AG04450 (cell line): Measurements from ENCODE around the gene EXOC2. TPM values are rescaled to one million over a fixed set of nuclear protein-coding genes. Genes with fewer than 3 reads are reported as not detected.

Experiments
- CTCF ChIA-PET: fragments of 300-600, 350-600 bp; formaldehyde crosslinking; extraction: SDS; loops from one replicate; lab custom pipeline; 2022; ENCODE audit warnings: antibody characterized with exemption, inconsistent platforms; lab: Charles Lee
- POLR2A ChIA-PET: fragments of 350-600 bp; formaldehyde crosslinking; extraction: SDS; loops from one replicate; lab custom pipeline; 2021; ENCODE audit warnings: antibody characterized with exemption, inconsistent platforms; lab: Yijun Ruan, JAX
- DNase-seq: peaks from one replicate; pipeline ENCODE4 v3.0.0-alpha.2; 2011; ENCODE audit warnings: low read depth, low spot score
- H3K27ac ChIP-seq: one replicate; pipeline ENCODE4 v1.5.1; 2012; ENCODE audit warnings: low read depth, low read length, control low read depth
- H3K27me3 ChIP-seq: one replicate; pipeline ENCODE4 v1.6.0; 2012; ENCODE audit warnings: low read length; ENCODE audit not compliant: control insufficient read depth, insufficient read depth
- H3K4me3 ChIP-seq: 2 replicates; pipeline ENCODE4 v1.5.1; 2011; ENCODE audit warnings: mild to moderate bottlenecking, low read depth, low read length, control low read depth
- H3K9me3 ChIP-seq: 2 replicates; pipeline ENCODE4 v1.5.1; 2012; ENCODE audit warnings: low read length; ENCODE audit not compliant: control insufficient read depth, insufficient read depth
- CTCF ChIP-seq: IDR thresholded peaks from 2 replicates; pipeline ENCODE4 v1.5.1; 2011; ENCODE audit warnings: low read depth, low read length, control low read depth, inconsistent platforms
- polyA plus RNA-seq: library from polyadenylated mRNA; depleted of rRNA; stranded (reverse); fragments of >200 nt; gene quantifications from 2 replicates; pipeline ENCODE4 v1.2.3, GENCODE V29; 2011

EXOC2 gene
- polyA plus RNA-seq, 1 experiment: 33.4 TPM

DNA sequence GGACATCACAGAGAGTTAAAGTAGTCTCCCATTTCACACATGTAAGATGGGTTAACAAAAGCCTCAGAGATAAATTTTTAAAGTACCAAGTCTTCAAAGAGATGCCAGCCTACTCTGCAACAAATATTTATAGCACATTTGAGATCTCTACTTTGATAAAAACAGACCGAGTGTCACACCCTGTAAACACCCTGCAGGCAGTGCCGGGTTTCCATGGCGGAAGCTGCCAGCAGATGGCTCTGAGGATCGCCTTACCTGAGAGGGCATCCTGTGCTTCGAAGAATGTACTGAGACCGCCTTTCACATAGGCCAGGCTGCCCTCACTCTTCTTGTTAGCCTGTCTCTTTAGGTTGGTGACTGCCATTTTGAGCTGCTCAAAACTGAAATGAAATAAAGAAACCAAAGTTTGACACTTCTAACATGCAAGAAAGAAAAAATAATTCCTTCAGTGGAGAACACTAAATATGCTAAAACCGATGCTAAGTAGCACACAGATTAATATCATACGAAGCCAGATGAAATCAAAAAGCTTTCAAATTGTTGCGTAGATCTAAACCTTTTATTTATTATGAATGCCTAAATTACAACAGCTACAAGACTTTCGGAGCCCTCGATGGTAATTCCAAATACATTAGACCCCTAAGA lies 75.4 kb downstream of the EXOC2 start:
- ChIA-PET CTCF (interaction anchor here (0.6 to 1.7 kb wide), 4 partner anchors 9 to 93 kb away, joined by 4 to 6 read pairs (median 5); no protein-coding TSS in a partner anchor), POLR2A (no interaction called here)
- Histone ChIP-seq H3K27me3 (no peaks in the 10 kb centered on the region), H3K27ac (no peak overlapping the region), H3K4me3 (no peak overlapping the region), H3K9me3 (no peaks in the 10 kb centered on the region)
- DNase-seq: no peak
- no peak for TF ChIP-seq CTCF

DNA sequence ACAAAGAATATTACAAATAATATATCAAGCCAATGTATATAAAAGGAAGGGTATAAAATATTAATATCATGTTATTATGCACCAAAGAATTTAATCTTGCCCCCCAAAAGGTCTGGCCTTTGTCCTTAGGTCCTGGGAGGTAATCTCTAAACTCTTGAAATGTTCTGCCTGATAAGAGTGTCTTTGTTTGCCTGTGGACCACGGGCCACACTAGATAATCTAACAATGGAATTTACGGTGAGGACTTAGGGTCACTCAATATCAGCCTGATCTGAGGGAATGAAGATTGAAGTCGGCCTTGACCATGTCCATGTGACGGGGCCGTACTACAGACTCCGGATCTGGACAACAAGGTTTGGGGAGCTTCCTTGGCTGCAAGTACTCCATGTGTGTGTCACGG lies 79.0 kb downstream of the EXOC2 start:
- Histone ChIP-seq H3K27ac (no peak overlapping the region), H3K9me3 (no peaks in the 10 kb centered on the region), H3K4me3 (no peak overlapping the region), H3K27me3 (no peaks in the 10 kb centered on the region)
- CTCF ChIA-PET: interaction anchor here (1.2 to 1.3 kb wide), 2 partner anchors 21 to 108 kb away, joined by 3 read pairs; no protein-coding TSS in a partner anchor
- TF ChIP-seq CTCF: no peak
- POLR2A ChIA-PET: no interaction called here
- no peak for DNase-seq

DNA sequence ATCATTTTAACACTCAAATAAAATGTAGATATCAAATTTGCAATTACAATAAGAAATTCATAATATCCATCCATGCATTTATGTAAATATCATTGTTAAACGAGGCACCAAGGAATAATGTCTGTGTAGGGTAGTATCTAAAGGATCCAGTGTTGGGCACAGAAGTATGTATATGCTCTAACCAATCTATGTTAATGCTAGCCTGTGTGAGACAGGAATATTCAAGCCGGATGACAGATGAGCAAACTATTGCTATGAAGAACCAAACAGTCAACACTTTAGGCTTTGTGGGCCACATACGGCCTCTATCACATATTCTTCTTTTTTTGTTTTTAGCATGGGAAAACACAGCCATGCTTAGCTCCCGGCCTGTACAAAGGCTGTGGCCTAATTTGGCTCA lies 81.0 kb downstream of the EXOC2 start:
- no peak for TF ChIP-seq CTCF
- ChIA-PET CTCF (no interaction called here), POLR2A (no interaction called here)
- DNase-seq: no peak
- H3K27ac ChIP-seq: no peak overlapping the region
- no peak overlapping the region for H3K4me3 ChIP-seq
- no peaks in the 10 kb centered on the region for H3K9me3 ChIP-seq
- H3K27me3 ChIP-seq: no peaks in the 10 kb centered on the region

- no peak for TF ChIP-seq CTCF
- DNase-seq: no peak
- Histone ChIP-seq H3K27ac (no peak overlapping the region), H3K9me3 (no peaks in the 10 kb centered on the region), H3K27me3 (no peaks in the 10 kb centered on the region), H3K4me3 (no peak overlapping the region)
- ChIA-PET POLR2A (no interaction called here), CTCF (no interaction called here)
These were observed 82.1 kb downstream of the EXOC2 start for GRCh38 chr6:610882-611281.

- POLR2A ChIA-PET: no interaction called here
- Histone ChIP-seq H3K9me3 (no peaks in the 10 kb centered on the region), H3K27ac (no peak overlapping the region), H3K27me3 (no peaks in the 10 kb centered on the region), H3K4me3 (no peak overlapping the region)
- TF ChIP-seq CTCF: no peak
- CTCF ChIA-PET: no interaction called here
- no peak for DNase-seq
These were observed 83.0 kb downstream of the EXOC2 start for GRCh38 chr6:609905-610304.
